Measurements from ENCODE around the gene CENPT. TPM values are rescaled to one million over a fixed set of nuclear protein-coding genes. Genes with fewer than 3 reads are reported as not detected.

The CENPT gene
- total RNA-seq, 1 donor from 2014 or later, result 83.5 TPM

GRCh38 chr16:67833030-67833414 lies 14.5 kb downstream of the CENPT start:
- H3K27me3 Mint-ChIP-seq (ENCODE audit: low read depth), result no peaks in the 10 kb centered on the region
- H3K4me3 Mint-ChIP-seq, result peak overlapping the region; percentile 91
- DNase-seq (ENCODE audit: low read depth, low spot score), result no peak
- H3K36me3 Mint-ChIP-seq (ENCODE audit: low read depth), result no peaks in the 10 kb centered on the region
- peaks cover 15% of the 10 kb centered on the region for H3K4me1 Mint-ChIP-seq
- TF ChIP-seq CTCF (conservative IDR thresholded peaks at IDR 0.05), result no peak
- H3K9me3 Mint-ChIP-seq, result no peaks in the 10 kb centered on the region
- H3K27ac Mint-ChIP-seq (ENCODE audit: unreplicated experiment), result peak overlapping the region; percentile 57

DNA sequence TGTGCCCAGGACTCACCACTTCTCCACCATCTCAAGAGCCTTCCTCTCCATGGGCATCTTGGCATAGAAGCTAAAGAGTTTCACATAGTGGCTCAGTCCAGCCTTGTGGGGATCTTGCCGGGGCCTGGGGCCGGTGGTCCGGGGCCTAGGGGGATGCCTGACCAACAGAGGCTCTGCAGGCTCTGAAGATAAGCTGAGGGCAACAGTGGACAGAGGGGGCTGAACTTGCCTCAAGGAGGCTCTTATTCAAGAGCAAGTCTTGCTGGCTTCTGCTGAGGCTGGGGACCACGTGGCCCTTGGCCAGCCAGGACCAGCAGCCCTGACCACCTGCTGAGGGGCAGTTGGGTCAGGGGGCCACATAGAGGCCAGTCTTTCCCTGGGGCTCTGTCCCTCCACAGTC lies 18.8 kb downstream of the CENPT start:
- H3K9me3 Mint-ChIP-seq, result no peaks in the 10 kb centered on the region
- H3K27me3 Mint-ChIP-seq (ENCODE audit: low read depth), result no peaks in the 10 kb centered on the region
- peaks cover 4% of the 10 kb centered on the region for H3K36me3 Mint-ChIP-seq (ENCODE audit: low read depth)
- peaks cover 10% of the 10 kb centered on the region for H3K4me1 Mint-ChIP-seq
- no peak overlapping the region for H3K27ac Mint-ChIP-seq (ENCODE audit: unreplicated experiment)
- no peak for DNase-seq (ENCODE audit: low read depth, low spot score)
- no peak overlapping the region for H3K4me3 Mint-ChIP-seq
- no peak for TF ChIP-seq CTCF (conservative IDR thresholded peaks at IDR 0.05)

DNA sequence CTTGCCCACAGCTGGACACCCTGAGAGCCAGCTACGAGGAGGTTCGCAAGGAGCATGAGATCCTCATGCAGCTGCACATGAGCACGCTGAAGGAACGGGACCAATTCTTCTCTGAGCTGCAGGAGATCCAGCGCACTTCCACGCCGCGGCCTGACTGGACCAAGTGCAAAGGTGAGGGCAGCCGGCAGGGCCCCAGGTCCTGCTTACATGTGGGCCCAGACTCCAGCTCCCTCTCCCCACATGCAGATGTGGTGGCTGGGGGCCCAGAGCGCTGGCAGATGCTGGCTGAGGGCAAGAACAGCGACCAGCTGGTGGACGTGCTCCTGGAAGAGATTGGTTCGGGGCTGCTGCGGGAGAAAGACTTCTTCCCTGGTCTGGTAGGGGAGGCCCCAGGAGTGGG lies 21.6 kb downstream of the CENPT start:
- Mint-ChIP-seq H3K4me3 (no peak overlapping the region), H3K4me1 (no peaks in the 10 kb centered on the region), H3K27me3 (ENCODE audit: low read depth) (no peaks in the 10 kb centered on the region), H3K36me3 (ENCODE audit: low read depth) (peaks cover 4% of the 10 kb centered on the region), H3K27ac (ENCODE audit: unreplicated experiment) (no peak overlapping the region), H3K9me3 (no peaks in the 10 kb centered on the region)
- no peak for DNase-seq (ENCODE audit: low read depth, low spot score)
- TF ChIP-seq CTCF (conservative IDR thresholded peaks at IDR 0.05), result no peak

- H3K27me3 Mint-ChIP-seq (ENCODE audit: low read depth), result no peaks in the 10 kb centered on the region
- no peak for DNase-seq (ENCODE audit: low read depth, low spot score)
- H3K36me3 Mint-ChIP-seq (ENCODE audit: low read depth), result peaks cover 4% of the 10 kb centered on the region
- no peak for TF ChIP-seq CTCF (conservative IDR thresholded peaks at IDR 0.05)
- H3K4me3 Mint-ChIP-seq, result no peak overlapping the region
- H3K27ac Mint-ChIP-seq (ENCODE audit: unreplicated experiment), result no peak overlapping the region
- no peaks in the 10 kb centered on the region for H3K4me1 Mint-ChIP-seq
- H3K9me3 Mint-ChIP-seq, result no peaks in the 10 kb centered on the region
Observed at GRCh38 chr16:67825119-67825518, 22.4 kb downstream of the CENPT start.

GRCh38 chr16:67822511-67822910 lies 25.0 kb downstream of the CENPT start:
- Mint-ChIP-seq H3K27ac (ENCODE audit: unreplicated experiment) (no peak overlapping the region), H3K4me1 (no peaks in the 10 kb centered on the region)

More at GRCh38 chr16:67822511-67822910, 25.0 kb downstream of the CENPT start:
- TF ChIP-seq CTCF (conservative IDR thresholded peaks at IDR 0.05), result no peak
- Mint-ChIP-seq H3K36me3 (ENCODE audit: low read depth) (peaks cover 4% of the 10 kb centered on the region), H3K4me3 (no peak overlapping the region), H3K27me3 (ENCODE audit: low read depth) (no peaks in the 10 kb centered on the region), H3K9me3 (no peaks in the 10 kb centered on the region)
- no peak for DNase-seq (ENCODE audit: low read depth, low spot score)

Data from neural crest cell (in vitro differentiated cells).